ENCODE results near the gene TNNC1. TPM values are rescaled to one million over a fixed set of nuclear protein-coding genes. Genes with fewer than 3 reads are reported as not detected.

Gene TNNC1
- total and polyA plus RNA-seq, 10 of the 15 experiments (the other 5 are each of a cell fraction or from before 2014, with no cell fraction given), result 0.13 to 1.3 (median 0.53) TPM; not detected in 2

GRCh38 chr3:52443268-52443610, 10.6 kb downstream of the TNNC1 start:
- Histone ChIP-seq H3K4me1 (ENCODE audit: control insufficient read depth, insufficient read depth, low read length) (no peaks in the 10 kb centered on the region), H3K4me3 (no peak overlapping the region), H4K20me1 (ENCODE audit: control insufficient read depth, insufficient read depth) (no peaks in the 10 kb centered on the region), H3K4me2 (ENCODE audit: control insufficient read depth, insufficient read depth) (no peak overlapping the region), H3K79me2 (ENCODE audit: control insufficient read depth, insufficient read depth, low read length) (no peaks in the 10 kb centered on the region), H3K27ac (ENCODE audit: control insufficient read depth, insufficient read depth) (no peak overlapping the region), H3K27me3 (replicated peaks in 1 of 2; ENCODE audit: control insufficient read depth in 2 of 2, insufficient read depth in 2 of 2, low read length in 1 of 2) (no peaks in the 10 kb centered on the region), H3K9ac (ENCODE audit: control insufficient read depth, insufficient read depth, low read length) (no peak overlapping the region), H3K36me3 (ENCODE audit: control insufficient read depth in 2 of 2, insufficient read depth in 2 of 2, low read length in 1 of 2) (no peaks in the 10 kb centered on the region), H3K9me3 (replicated peaks; ENCODE audit: control insufficient read depth, insufficient read depth, low read length) (no peaks in the 10 kb centered on the region), H2AFZ (ENCODE audit: control insufficient read depth, low read depth, low read length) (no peak overlapping the region)
- BruUV-seq (replicated peaks), result no TSS peak
- ChIA-PET POLR2A (no interaction called here), CTCF (interaction anchor here (1.0 kb wide), 1 partner anchor 104 kb away, joined by 4 read pairs; no protein-coding TSS in a partner anchor), RAD21 (ENCODE audit: unreplicated experiment) (no interaction called here), SMC1A (ENCODE audit: uncharacterized antibody, unreplicated experiment) (no interaction called here)
- WGBS (ENCODE audit: insufficient coverage, insufficient replicate concordance, low lambda C conversion rate, missing lambda C conversion rate), result 43% methylated on average over 8 of the region's 8 CpGs
- intact Hi-C loops (cut with micrococcal nuclease; ENCODE audit: unreplicated experiment) (no loop called here), in situ Hi-C loops (cut with MboI) (no loop called here)
- TF ChIP-seq ATF2 (IDR thresholded peaks at IDR 0.05; ENCODE audit: low read length) (no peak), ZBTB11 (CRISPR knock-in tag; IDR thresholded peaks at IDR 0.05) (no peak), CBX3 (IDR thresholded peaks at IDR 0.05; ENCODE audit: borderline replicate concordance, low read depth) (no peak), RB1 (IDR thresholded peaks at IDR 0.05; ENCODE audit: borderline replicate concordance) (no peak), ATF7 (IDR thresholded peaks at IDR 0.05; ENCODE audit: low read depth) (no peak), ZBTB33 (IDR thresholded peaks at IDR 0.05) (no peak), EGR1 (IDR thresholded peaks at IDR 0.05; ENCODE audit: borderline replicate concordance in 1 of 2, low read depth in 2 of 2, low read length in 2 of 2) (no peak), NBN (IDR thresholded peaks at IDR 0.05) (no peak), TBL1XR1 (IDR thresholded peaks at IDR 0.05; ENCODE audit: low read depth, low read length) (no peak)
- no peak for FAIRE-seq
- ATAC-seq, result no peak
- no peak for DNase-seq (ENCODE audit: low read depth, low spot score)
